Neural progenitor cell (in vitro differentiated cells): ENCODE results near the gene ITGAX. TPM values are rescaled to one million over a fixed set of nuclear protein-coding genes. Genes with fewer than 3 reads are reported as not detected.

ENCODE experiments used
- DNase-seq: peaks from one replicate; pipeline ENCODE4 v3.0.0-alpha.2; 2016; ENCODE audit warnings: low spot score
- H2AFZ ChIP-seq: fragments of 200-600 bp; sonication (generic); replicated peaks from 2 replicates; pipeline ENCODE4 v1.6.1; 2016; ENCODE audit warnings: antibody characterized with exemption
- H3F3A ChIP-seq: fragments of 200-600 bp; sonication (generic); 2 replicates; pipeline ENCODE4 v1.6.1; 2016; ENCODE audit warnings: antibody characterized with exemption, low read depth
- H3K27ac ChIP-seq: fragments of 200-600 bp; sonication (generic); 2 replicates; pipeline ENCODE4 v1.5.1; 2016; ENCODE audit warnings: mild to moderate bottlenecking
- H3K27me3 ChIP-seq: fragments of 200-600 bp; sonication (generic); 2 replicates; pipeline ENCODE4 v1.6.1; 2016; ENCODE audit warnings: mild to moderate bottlenecking, moderate library complexity
- H3K36me3 ChIP-seq: fragments of 200-600 bp; sonication (generic); 2 replicates; pipeline ENCODE4 v1.5.1; 2016
- H3K4me1 ChIP-seq: fragments of 200-600 bp; sonication (generic); 2 replicates; pipeline ENCODE4 v1.6.1; 2016; ENCODE audit warnings: mixed run types
- H3K4me2 ChIP-seq: fragments of 200-600 bp; sonication (generic); 2 replicates; pipeline ENCODE4 v1.6.1; 2016
- H3K4me3 ChIP-seq: fragments of 200-600 bp; sonication (generic); 2 replicates; pipeline ENCODE4 v1.5.1; 2016
- H3K79me2 ChIP-seq: fragments of 200-600 bp; sonication (generic); 2 replicates; pipeline ENCODE4 v1.6.1; 2016; ENCODE audit warnings: low read depth
- H3K9ac ChIP-seq: fragments of 200-600 bp; sonication (generic); 2 replicates; pipeline ENCODE4 v1.6.1; 2016
- H3K9me3 ChIP-seq: fragments of 200-600 bp; sonication (generic); 2 replicates; pipeline ENCODE4 v1.5.1; 2016; ENCODE audit warnings: low read depth
- H4K20me1 ChIP-seq: fragments of 200-600 bp; sonication (generic); 2 replicates; pipeline ENCODE4 v1.6.1; 2016; ENCODE audit warnings: low read depth
- H3K27ac Mint-ChIP-seq: 3 replicates; pipeline ENCODE4 v1.8.0; 2021; ENCODE audit warnings: mixed read lengths
- H3K27me3 Mint-ChIP-seq: 2 replicates; pipeline ENCODE4 v1.8.0; 2022; ENCODE audit warnings: low read depth, mild to moderate bottlenecking, inconsistent platforms, moderate library complexity, mixed read lengths; ENCODE audit not compliant: insufficient read depth
- H3K36me3 Mint-ChIP-seq: 3 replicates; pipeline ENCODE4 v1.8.0; 2021; ENCODE audit warnings: mixed read lengths
- H3K4me1 Mint-ChIP-seq: 3 replicates; pipeline ENCODE4 v1.8.0; 2021; ENCODE audit warnings: mixed read lengths
- H3K4me3 Mint-ChIP-seq: 3 replicates; pipeline ENCODE4 v1.8.0; 2021; ENCODE audit warnings: mild to moderate bottlenecking, moderate library complexity, mixed read lengths
- H3K9me3 Mint-ChIP-seq: 3 replicates; pipeline ENCODE4 v1.8.0; 2020; ENCODE audit warnings: mixed read lengths
- CTCF ChIP-seq: fragments of 200-600 bp; sonication (generic); IDR thresholded peaks from 2 replicates; pipeline ENCODE4 v1.5.1; 2017; ENCODE audit warnings: antibody characterized with exemption, mild to moderate bottlenecking
- EZH2 ChIP-seq: fragments of 200-600 bp; sonication (generic); IDR thresholded peaks from 2 replicates; pipeline ENCODE4 v1.6.1; 2017; ENCODE audit warnings: antibody characterized with exemption, mild to moderate bottlenecking, moderate library complexity
- EZH2phosphoT487 ChIP-seq: fragments of 200-600 bp; sonication (generic); IDR thresholded peaks from 2 replicates; pipeline ENCODE4 v1.6.1; 2017; ENCODE audit warnings: antibody characterized with exemption
- total RNA-seq: library from RNA; depleted of rRNA; stranded (reverse); fragments of >200 nt; gene quantifications from 2 replicates; pipeline ENCODE4 v1.2.3, GENCODE V29; 2015; ENCODE audit warnings: low replicate concordance

The ITGAX gene
- total RNA-seq, 1 donor from 2014 or later = not detected

- no peaks in the 10 kb centered on the region for H3K36me3 Mint-ChIP-seq
- H3K36me3 ChIP-seq = no peaks in the 10 kb centered on the region
- H3F3A ChIP-seq = peaks cover 4% of the 10 kb centered on the region
- peak overlapping the region; percentile 40 for H3K4me3 ChIP-seq
- H3K9me3 Mint-ChIP-seq = peaks cover 9% of the 10 kb centered on the region
- peak; percentile 22 for TF ChIP-seq EZH2phosphoT487
- TF ChIP-seq EZH2 = no peak
- peak overlapping the region; percentile 85 for H3K4me2 ChIP-seq
- H3K27me3 Mint-ChIP-seq = peaks cover 47% of the 10 kb centered on the region
- H3K27ac Mint-ChIP-seq = no peak overlapping the region
- H3K27ac ChIP-seq = no peak overlapping the region
- H3K4me3 Mint-ChIP-seq = peak overlapping the region; percentile 67
- peak; percentile 72 for DNase-seq
- no peak overlapping the region for H3K9ac ChIP-seq
- no peaks in the 10 kb centered on the region for H3K4me1 Mint-ChIP-seq
- peaks cover 46% of the 10 kb centered on the region for H3K27me3 ChIP-seq
- H3K9me3 ChIP-seq = no peaks in the 10 kb centered on the region
- peak overlapping the region; percentile 68 for H2AFZ ChIP-seq
- no peaks in the 10 kb centered on the region for H3K79me2 ChIP-seq
- no peaks in the 10 kb centered on the region for H4K20me1 ChIP-seq
- no peaks in the 10 kb centered on the region for H3K4me1 ChIP-seq
Measured at GRCh38 chr16:31331141-31331764, 23.7 kb upstream of the ITGAX start.

GRCh38 chr16:31331807-31332301 is 23.1 kb upstream of the ITGAX start:
- Mint-ChIP-seq H3K27ac (no peak overlapping the region), H3K27me3 (peaks cover 47% of the 10 kb centered on the region), H3K4me1 (no peaks in the 10 kb centered on the region), H3K9me3 (peaks cover 13% of the 10 kb centered on the region), H3K4me3 (peak overlapping the region; percentile 67), H3K36me3 (no peaks in the 10 kb centered on the region)
- peak overlapping the region; percentile 85 for H3K4me2 ChIP-seq
- H3K79me2 ChIP-seq = no peaks in the 10 kb centered on the region
- H3K9ac ChIP-seq = no peak overlapping the region
- no peaks in the 10 kb centered on the region for H3K36me3 ChIP-seq
- H3K27ac ChIP-seq = no peak overlapping the region
- no peak for DNase-seq
- H3K27me3 ChIP-seq = peaks cover 46% of the 10 kb centered on the region
- no peak for TF ChIP-seq EZH2
- no peak for TF ChIP-seq CTCF
- no peak for TF ChIP-seq EZH2phosphoT487
- no peaks in the 10 kb centered on the region for H4K20me1 ChIP-seq
- peak overlapping the region; percentile 40 for H3K4me3 ChIP-seq
- no peaks in the 10 kb centered on the region for H3K9me3 ChIP-seq
- no peaks in the 10 kb centered on the region for H3K4me1 ChIP-seq
- H2AFZ ChIP-seq = peak overlapping the region; percentile 68
- peaks cover 4% of the 10 kb centered on the region for H3F3A ChIP-seq

- Mint-ChIP-seq H3K9me3 (peaks cover 13% of the 10 kb centered on the region), H3K27me3 (peaks cover 47% of the 10 kb centered on the region), H3K27ac (no peak overlapping the region), H3K4me3 (no peak overlapping the region), H3K4me1 (no peaks in the 10 kb centered on the region), H3K36me3 (no peaks in the 10 kb centered on the region)
- Histone ChIP-seq H3K9ac (no peak overlapping the region), H2AFZ (no peak overlapping the region), H3K4me1 (no peaks in the 10 kb centered on the region), H3K27me3 (peaks cover 46% of the 10 kb centered on the region), H3K36me3 (no peaks in the 10 kb centered on the region), H4K20me1 (no peaks in the 10 kb centered on the region), H3F3A (peaks cover 4% of the 10 kb centered on the region), H3K27ac (no peak overlapping the region), H3K4me2 (no peak overlapping the region), H3K9me3 (no peaks in the 10 kb centered on the region), H3K4me3 (no peak overlapping the region), H3K79me2 (no peaks in the 10 kb centered on the region)
- TF ChIP-seq EZH2 (no peak), CTCF (no peak), EZH2phosphoT487 (no peak)
- DNase-seq = no peak
Measured at GRCh38 chr16:31332544-31332943, 22.4 kb upstream of the ITGAX start.
